Fibroblast of peridontal ligament (primary cell): ENCODE measurements around the gene COL1A2.

Source experiments
- DNase-seq: peaks from one replicate; pipeline ENCODE4 v3.0.0-alpha.2; 2010; ENCODE audit errors: extremely low read depth

The COL1A2 gene

GRCh38 chr7:94382746-94383145 lies 11.9 kb upstream of the COL1A2 start:
- DNase-seq = no peak

- DNase-seq = no peak
Measured at GRCh38 chr7:94384315-94384714, 10.4 kb upstream of the COL1A2 start.

- no peak for DNase-seq
Measured at GRCh38 chr7:94386416-94386815, 8.3 kb upstream of the COL1A2 start.

- DNase-seq = no peak
Measured at GRCh38 chr7:94388540-94388939, 6.2 kb upstream of the COL1A2 start.

- peak; percentile 63 for DNase-seq
Measured at GRCh38 chr7:94389381-94389780, 5.3 kb upstream of the COL1A2 start.

- DNase-seq = peak; percentile 93
Measured at GRCh38 chr7:94391726-94392392, 2.8 kb upstream of the COL1A2 start.

GRCh38 chr7:94392393-94392786 lies 2.3 kb upstream of the COL1A2 start:
- peak; percentile 42 for DNase-seq

GRCh38 chr7:94393246-94394108 lies 1.2 kb upstream of the COL1A2 start:
- DNase-seq = peak; percentile 73

GRCh38 chr7:94394109-94394436 lies 622 bp upstream of the COL1A2 start:
- peak; percentile 77 for DNase-seq

GRCh38 chr7:94395141-94396036 lies 694 bp downstream of the COL1A2 start:
- DNase-seq = peak; percentile 92

- peak; percentile 84 for DNase-seq
Measured at GRCh38 chr7:94396037-94396431, 1.3 kb downstream of the COL1A2 start.

- DNase-seq = peak; percentile 80
Measured at GRCh38 chr7:94396596-94396995, 1.9 kb downstream of the COL1A2 start.

GRCh38 chr7:94397722-94398121 lies 3.0 kb downstream of the COL1A2 start:
- peak; percentile 73 for DNase-seq

GRCh38 chr7:94398841-94399240 lies 4.1 kb downstream of the COL1A2 start:
- peak; percentile 43 for DNase-seq

- DNase-seq = peak; percentile 69
Measured at GRCh38 chr7:94400022-94400421, 5.3 kb downstream of the COL1A2 start.

- peak; percentile 65 for DNase-seq
Measured at GRCh38 chr7:94400643-94401427, 6.1 kb downstream of the COL1A2 start.

GRCh38 chr7:94401428-94401814 lies 6.7 kb downstream of the COL1A2 start:
- DNase-seq = peak; percentile 67

GRCh38 chr7:94403546-94403945 lies 8.9 kb downstream of the COL1A2 start:
- peak; percentile 66 for DNase-seq

GRCh38 chr7:94405506-94405905 lies 10.8 kb downstream of the COL1A2 start:
- DNase-seq = peak; percentile 52

GRCh38 chr7:94406696-94407095 lies 12.0 kb downstream of the COL1A2 start:
- peak; percentile 51 for DNase-seq

GRCh38 chr7:94409200-94409948 lies 14.7 kb downstream of the COL1A2 start:
- DNase-seq = peak; percentile 52
